Vagina (tissue), 2 donors: ENCODE results near the gene COMMD4.

Experiments used
- POLR2A ChIP-seq, 2 donors: fragments of 450-650 bp; IDR thresholded peaks; one replicate each; pipeline ENCODE4 v1.6.1; 2017; ENCODE audit warnings: antibody characterized with exemption in 2 of 2, mild to moderate bottlenecking in 2 of 2, moderate library complexity in 2 of 2
- POLR2AphosphoS5 ChIP-seq, 2 donors: sonication (generic); formaldehyde crosslinking; IDR thresholded peaks; one replicate each; pipeline ENCODE4 v1.9.0; 2017; ENCODE audit warnings: antibody characterized with exemption in 2 of 2, mild to moderate bottlenecking in 2 of 2, low read depth in 1 of 2; ENCODE audit not compliant: insufficient read depth in 1 of 2
- TF ChIP-seq, protein P1 (sequence below), 3 experiments: fragments of 450-650 bp in 2 of 3; fragments of 200-600 bp in 1 of 3; sonication (generic) in 1 of 3; IDR thresholded peaks; one replicate each; pipeline ENCODE4 v1.5.1; 2017 to 2019; ENCODE audit warnings: antibody characterized with exemption in 3 of 3, mild to moderate bottlenecking in 2 of 3, moderate library complexity in 2 of 3

GRCh38 chr15:75371901-75372688 is 36.2 kb downstream of the COMMD4 start:
- TF ChIP-seq, protein P1, sequence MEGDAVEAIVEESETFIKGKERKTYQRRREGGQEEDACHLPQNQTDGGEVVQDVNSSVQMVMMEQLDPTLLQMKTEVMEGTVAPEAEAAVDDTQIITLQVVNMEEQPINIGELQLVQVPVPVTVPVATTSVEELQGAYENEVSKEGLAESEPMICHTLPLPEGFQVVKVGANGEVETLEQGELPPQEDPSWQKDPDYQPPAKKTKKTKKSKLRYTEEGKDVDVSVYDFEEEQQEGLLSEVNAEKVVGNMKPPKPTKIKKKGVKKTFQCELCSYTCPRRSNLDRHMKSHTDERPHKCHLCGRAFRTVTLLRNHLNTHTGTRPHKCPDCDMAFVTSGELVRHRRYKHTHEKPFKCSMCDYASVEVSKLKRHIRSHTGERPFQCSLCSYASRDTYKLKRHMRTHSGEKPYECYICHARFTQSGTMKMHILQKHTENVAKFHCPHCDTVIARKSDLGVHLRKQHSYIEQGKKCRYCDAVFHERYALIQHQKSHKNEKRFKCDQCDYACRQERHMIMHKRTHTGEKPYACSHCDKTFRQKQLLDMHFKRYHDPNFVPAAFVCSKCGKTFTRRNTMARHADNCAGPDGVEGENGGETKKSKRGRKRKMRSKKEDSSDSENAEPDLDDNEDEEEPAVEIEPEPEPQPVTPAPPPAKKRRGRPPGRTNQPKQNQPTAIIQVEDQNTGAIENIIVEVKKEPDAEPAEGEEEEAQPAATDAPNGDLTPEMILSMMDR (IDR thresholded peaks at IDR 0.05), result no peak
- no peak for TF ChIP-seq POLR2A (IDR thresholded peaks at IDR 0.05)
- no peak for TF ChIP-seq POLR2AphosphoS5 (IDR thresholded peaks at IDR 0.05; ENCODE audit: insufficient read depth in 1 of 2, low read depth in 1 of 2)
